ENCODE measurements around the gene RNF5. TPM values are rescaled to one million over a fixed set of nuclear protein-coding genes. Genes with fewer than 3 reads are reported as not detected.

Gene RNF5
- total RNA-seq, 1 experiment from 2014 or later, result 114 TPM

DNA sequence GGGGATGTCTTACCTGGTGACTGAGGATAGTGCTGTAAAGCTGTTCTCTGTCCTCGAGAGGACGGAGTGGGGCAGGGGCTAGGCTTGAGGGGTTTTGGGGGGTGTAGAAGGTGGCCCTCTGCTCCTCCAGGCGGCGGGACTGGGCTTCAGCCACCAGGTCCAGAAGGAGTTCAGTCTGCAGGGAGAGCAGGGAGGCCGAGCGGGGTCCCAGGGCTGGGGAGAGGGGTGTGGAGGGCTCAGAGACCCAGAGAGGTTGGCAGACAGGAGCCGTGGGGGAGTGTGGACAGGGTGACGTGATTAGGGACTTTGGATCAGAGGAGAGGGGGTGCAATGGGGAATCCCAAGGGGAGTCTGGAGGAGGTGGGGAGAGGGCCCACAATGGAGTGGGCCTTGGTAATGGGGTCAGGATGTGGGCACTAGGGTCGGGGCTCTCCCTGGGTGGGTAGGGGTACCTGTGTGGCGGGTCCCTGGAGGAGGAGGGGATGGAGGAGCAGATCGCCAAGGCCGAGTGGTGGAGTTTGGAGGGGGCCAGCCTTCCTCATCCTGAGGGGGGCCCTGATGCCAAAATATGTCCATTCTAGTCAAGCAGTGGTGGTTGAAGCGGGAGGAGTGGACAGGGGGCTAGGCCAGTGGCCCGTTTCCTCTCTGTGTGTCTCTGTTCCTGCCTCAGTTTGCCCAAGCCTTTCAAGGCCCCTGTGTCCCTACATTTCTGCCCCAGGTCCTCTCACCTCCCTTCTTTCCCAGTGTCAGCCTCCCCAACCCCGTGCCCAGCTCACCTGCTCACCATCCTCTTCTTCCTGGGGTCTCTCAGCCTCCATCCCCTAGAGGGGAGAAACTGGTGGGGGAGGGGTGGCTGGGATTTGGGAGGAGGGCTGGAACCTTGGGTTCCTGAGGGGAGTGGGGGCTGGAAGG is 13.7 kb downstream of the RNF5 start:
- peaks cover 64% of the 10 kb centered on the region for H3K4me1 Mint-ChIP-seq
- no peak overlapping the region; the same call in 1 of the 2 replicates for H3K27ac Mint-ChIP-seq
- no peaks in the 10 kb centered on the region for H3K9me3 Mint-ChIP-seq
- H3K4me3 Mint-ChIP-seq, result peak overlapping the region; percentile 29; the same call in 1 of the 2 replicates
- ChIA-PET POLR2A (interaction anchor here (1.6 kb wide), 1 partner anchor 14 kb away, joined by 5 read pairs; no protein-coding TSS in a partner anchor), CTCF (interaction anchor here (0.6 to 1.9 kb wide), 5 partner anchors 10 to 39 kb away, joined by 4 to 7 read pairs (median 4); no protein-coding TSS in a partner anchor)
- H3K27me3 Mint-ChIP-seq (ENCODE audit: low read depth), result no peaks in the 10 kb centered on the region
- no peak for DNase-seq (ENCODE audit: low spot score)
- H3K36me3 Mint-ChIP-seq, result peaks cover 14% of the 10 kb centered on the region
- no peak for ATAC-seq
- no peak for TF ChIP-seq RELA (CRISPR knock-in tag; IDR thresholded peaks at IDR 0.05; ENCODE audit: borderline replicate concordance)
- TF ChIP-seq HMGA2 (CRISPR knock-in tag; IDR thresholded peaks at IDR 0.05), result no peak
- TF ChIP-seq, protein P1, sequence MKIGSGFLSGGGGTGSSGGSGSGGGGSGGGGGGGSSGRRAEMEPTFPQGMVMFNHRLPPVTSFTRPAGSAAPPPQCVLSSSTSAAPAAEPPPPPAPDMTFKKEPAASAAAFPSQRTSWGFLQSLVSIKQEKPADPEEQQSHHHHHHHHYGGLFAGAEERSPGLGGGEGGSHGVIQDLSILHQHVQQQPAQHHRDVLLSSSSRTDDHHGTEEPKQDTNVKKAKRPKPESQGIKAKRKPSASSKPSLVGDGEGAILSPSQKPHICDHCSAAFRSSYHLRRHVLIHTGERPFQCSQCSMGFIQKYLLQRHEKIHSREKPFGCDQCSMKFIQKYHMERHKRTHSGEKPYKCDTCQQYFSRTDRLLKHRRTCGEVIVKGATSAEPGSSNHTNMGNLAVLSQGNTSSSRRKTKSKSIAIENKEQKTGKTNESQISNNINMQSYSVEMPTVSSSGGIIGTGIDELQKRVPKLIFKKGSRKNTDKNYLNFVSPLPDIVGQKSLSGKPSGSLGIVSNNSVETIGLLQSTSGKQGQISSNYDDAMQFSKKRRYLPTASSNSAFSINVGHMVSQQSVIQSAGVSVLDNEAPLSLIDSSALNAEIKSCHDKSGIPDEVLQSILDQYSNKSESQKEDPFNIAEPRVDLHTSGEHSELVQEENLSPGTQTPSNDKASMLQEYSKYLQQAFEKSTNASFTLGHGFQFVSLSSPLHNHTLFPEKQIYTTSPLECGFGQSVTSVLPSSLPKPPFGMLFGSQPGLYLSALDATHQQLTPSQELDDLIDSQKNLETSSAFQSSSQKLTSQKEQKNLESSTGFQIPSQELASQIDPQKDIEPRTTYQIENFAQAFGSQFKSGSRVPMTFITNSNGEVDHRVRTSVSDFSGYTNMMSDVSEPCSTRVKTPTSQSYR (CRISPR knock-in tag; IDR thresholded peaks at IDR 0.05), result no peak
- no peak for TF ChIP-seq SP1 (CRISPR knock-in tag; conservative IDR thresholded peaks at IDR 0.05)
- TF ChIP-seq, protein P2, sequence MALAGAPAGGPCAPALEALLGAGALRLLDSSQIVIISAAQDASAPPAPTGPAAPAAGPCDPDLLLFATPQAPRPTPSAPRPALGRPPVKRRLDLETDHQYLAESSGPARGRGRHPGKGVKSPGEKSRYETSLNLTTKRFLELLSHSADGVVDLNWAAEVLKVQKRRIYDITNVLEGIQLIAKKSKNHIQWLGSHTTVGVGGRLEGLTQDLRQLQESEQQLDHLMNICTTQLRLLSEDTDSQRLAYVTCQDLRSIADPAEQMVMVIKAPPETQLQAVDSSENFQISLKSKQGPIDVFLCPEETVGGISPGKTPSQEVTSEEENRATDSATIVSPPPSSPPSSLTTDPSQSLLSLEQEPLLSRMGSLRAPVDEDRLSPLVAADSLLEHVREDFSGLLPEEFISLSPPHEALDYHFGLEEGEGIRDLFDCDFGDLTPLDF (CRISPR knock-in tag; IDR thresholded peaks at IDR 0.05), result no peak
- no peak for TF ChIP-seq TP53 (CRISPR knock-in tag; IDR thresholded peaks at IDR 0.05)
- TF ChIP-seq, protein P3, sequence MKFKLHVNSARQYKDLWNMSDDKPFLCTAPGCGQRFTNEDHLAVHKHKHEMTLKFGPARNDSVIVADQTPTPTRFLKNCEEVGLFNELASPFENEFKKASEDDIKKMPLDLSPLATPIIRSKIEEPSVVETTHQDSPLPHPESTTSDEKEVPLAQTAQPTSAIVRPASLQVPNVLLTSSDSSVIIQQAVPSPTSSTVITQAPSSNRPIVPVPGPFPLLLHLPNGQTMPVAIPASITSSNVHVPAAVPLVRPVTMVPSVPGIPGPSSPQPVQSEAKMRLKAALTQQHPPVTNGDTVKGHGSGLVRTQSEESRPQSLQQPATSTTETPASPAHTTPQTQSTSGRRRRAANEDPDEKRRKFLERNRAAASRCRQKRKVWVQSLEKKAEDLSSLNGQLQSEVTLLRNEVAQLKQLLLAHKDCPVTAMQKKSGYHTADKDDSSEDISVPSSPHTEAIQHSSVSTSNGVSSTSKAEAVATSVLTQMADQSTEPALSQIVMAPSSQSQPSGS (CRISPR knock-in tag; IDR thresholded peaks at IDR 0.05; ENCODE audit: borderline replicate concordance, low read depth), result no peak
- no peak for TF ChIP-seq JUN (CRISPR knock-in tag; IDR thresholded peaks at IDR 0.05)
- TF ChIP-seq, protein P4, sequence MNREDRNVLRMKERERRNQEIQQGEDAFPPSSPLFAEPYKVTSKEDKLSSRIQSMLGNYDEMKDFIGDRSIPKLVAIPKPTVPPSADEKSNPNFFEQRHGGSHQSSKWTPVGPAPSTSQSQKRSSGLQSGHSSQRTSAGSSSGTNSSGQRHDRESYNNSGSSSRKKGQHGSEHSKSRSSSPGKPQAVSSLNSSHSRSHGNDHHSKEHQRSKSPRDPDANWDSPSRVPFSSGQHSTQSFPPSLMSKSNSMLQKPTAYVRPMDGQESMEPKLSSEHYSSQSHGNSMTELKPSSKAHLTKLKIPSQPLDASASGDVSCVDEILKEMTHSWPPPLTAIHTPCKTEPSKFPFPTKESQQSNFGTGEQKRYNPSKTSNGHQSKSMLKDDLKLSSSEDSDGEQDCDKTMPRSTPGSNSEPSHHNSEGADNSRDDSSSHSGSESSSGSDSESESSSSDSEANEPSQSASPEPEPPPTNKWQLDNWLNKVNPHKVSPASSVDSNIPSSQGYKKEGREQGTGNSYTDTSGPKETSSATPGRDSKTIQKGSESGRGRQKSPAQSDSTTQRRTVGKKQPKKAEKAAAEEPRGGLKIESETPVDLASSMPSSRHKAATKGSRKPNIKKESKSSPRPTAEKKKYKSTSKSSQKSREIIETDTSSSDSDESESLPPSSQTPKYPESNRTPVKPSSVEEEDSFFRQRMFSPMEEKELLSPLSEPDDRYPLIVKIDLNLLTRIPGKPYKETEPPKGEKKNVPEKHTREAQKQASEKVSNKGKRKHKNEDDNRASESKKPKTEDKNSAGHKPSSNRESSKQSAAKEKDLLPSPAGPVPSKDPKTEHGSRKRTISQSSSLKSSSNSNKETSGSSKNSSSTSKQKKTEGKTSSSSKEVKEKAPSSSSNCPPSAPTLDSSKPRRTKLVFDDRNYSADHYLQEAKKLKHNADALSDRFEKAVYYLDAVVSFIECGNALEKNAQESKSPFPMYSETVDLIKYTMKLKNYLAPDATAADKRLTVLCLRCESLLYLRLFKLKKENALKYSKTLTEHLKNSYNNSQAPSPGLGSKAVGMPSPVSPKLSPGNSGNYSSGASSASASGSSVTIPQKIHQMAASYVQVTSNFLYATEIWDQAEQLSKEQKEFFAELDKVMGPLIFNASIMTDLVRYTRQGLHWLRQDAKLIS (CRISPR knock-in tag; IDR thresholded peaks at IDR 0.05; ENCODE audit: borderline replicate concordance), result no peak
- TF ChIP-seq, protein P5, sequence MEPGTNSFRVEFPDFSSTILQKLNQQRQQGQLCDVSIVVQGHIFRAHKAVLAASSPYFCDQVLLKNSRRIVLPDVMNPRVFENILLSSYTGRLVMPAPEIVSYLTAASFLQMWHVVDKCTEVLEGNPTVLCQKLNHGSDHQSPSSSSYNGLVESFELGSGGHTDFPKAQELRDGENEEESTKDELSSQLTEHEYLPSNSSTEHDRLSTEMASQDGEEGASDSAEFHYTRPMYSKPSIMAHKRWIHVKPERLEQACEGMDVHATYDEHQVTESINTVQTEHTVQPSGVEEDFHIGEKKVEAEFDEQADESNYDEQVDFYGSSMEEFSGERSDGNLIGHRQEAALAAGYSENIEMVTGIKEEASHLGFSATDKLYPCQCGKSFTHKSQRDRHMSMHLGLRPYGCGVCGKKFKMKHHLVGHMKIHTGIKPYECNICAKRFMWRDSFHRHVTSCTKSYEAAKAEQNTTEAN (CRISPR knock-in tag; IDR thresholded peaks at IDR 0.05), result no peak
- TF ChIP-seq, protein P6, sequence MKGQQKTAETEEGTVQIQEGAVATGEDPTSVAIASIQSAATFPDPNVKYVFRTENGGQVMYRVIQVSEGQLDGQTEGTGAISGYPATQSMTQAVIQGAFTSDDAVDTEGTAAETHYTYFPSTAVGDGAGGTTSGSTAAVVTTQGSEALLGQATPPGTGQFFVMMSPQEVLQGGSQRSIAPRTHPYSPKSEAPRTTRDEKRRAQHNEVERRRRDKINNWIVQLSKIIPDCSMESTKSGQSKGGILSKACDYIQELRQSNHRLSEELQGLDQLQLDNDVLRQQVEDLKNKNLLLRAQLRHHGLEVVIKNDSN (CRISPR knock-in tag; IDR thresholded peaks at IDR 0.05), result no peak
- TF ChIP-seq, protein P7, sequence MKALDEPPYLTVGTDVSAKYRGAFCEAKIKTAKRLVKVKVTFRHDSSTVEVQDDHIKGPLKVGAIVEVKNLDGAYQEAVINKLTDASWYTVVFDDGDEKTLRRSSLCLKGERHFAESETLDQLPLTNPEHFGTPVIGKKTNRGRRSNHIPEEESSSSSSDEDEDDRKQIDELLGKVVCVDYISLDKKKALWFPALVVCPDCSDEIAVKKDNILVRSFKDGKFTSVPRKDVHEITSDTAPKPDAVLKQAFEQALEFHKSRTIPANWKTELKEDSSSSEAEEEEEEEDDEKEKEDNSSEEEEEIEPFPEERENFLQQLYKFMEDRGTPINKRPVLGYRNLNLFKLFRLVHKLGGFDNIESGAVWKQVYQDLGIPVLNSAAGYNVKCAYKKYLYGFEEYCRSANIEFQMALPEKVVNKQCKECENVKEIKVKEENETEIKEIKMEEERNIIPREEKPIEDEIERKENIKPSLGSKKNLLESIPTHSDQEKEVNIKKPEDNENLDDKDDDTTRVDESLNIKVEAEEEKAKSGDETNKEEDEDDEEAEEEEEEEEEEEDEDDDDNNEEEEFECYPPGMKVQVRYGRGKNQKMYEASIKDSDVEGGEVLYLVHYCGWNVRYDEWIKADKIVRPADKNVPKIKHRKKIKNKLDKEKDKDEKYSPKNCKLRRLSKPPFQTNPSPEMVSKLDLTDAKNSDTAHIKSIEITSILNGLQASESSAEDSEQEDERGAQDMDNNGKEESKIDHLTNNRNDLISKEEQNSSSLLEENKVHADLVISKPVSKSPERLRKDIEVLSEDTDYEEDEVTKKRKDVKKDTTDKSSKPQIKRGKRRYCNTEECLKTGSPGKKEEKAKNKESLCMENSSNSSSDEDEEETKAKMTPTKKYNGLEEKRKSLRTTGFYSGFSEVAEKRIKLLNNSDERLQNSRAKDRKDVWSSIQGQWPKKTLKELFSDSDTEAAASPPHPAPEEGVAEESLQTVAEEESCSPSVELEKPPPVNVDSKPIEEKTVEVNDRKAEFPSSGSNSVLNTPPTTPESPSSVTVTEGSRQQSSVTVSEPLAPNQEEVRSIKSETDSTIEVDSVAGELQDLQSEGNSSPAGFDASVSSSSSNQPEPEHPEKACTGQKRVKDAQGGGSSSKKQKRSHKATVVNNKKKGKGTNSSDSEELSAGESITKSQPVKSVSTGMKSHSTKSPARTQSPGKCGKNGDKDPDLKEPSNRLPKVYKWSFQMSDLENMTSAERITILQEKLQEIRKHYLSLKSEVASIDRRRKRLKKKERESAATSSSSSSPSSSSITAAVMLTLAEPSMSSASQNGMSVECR (CRISPR knock-in tag; IDR thresholded peaks at IDR 0.05; ENCODE audit: borderline replicate concordance), result no peak
- TF ChIP-seq, protein P8, sequence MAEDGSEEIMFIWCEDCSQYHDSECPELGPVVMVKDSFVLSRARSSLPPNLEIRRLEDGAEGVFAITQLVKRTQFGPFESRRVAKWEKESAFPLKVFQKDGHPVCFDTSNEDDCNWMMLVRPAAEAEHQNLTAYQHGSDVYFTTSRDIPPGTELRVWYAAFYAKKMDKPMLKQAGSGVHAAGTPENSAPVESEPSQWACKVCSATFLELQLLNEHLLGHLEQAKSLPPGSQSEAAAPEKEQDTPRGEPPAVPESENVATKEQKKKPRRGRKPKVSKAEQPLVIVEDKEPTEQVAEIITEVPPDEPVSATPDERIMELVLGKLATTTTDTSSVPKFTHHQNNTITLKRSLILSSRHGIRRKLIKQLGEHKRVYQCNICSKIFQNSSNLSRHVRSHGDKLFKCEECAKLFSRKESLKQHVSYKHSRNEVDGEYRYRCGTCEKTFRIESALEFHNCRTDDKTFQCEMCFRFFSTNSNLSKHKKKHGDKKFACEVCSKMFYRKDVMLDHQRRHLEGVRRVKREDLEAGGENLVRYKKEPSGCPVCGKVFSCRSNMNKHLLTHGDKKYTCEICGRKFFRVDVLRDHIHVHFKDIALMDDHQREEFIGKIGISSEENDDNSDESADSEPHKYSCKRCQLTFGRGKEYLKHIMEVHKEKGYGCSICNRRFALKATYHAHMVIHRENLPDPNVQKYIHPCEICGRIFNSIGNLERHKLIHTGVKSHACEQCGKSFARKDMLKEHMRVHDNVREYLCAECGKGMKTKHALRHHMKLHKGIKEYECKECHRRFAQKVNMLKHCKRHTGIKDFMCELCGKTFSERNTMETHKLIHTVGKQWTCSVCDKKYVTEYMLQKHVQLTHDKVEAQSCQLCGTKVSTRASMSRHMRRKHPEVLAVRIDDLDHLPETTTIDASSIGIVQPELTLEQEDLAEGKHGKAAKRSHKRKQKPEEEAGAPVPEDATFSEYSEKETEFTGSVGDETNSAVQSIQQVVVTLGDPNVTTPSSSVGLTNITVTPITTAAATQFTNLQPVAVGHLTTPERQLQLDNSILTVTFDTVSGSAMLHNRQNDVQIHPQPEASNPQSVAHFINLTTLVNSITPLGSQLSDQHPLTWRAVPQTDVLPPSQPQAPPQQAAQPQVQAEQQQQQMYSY (CRISPR knock-in tag; IDR thresholded peaks at IDR 0.05), result no peak
- TF ChIP-seq ZBTB21 (CRISPR knock-in tag; IDR thresholded peaks at IDR 0.05; ENCODE audit: borderline replicate concordance), result no peak
